Heart left ventricle (tissue), 13 donors: ENCODE data around the gene RAC3.

Experiments used
- POLR2A ChIP-seq, 2 donors: fragments of 450-650 bp; IDR thresholded peaks; one replicate each; pipeline ENCODE4 v1.6.1; 2017; ENCODE audit warnings: antibody characterized with exemption in 2 of 2, mild to moderate bottlenecking in 2 of 2, moderate library complexity in 2 of 2
- TF ChIP-seq, protein P1 (sequence below), 12 donors: fragments of 200-600 bp; sonication (generic) in 4 of 12; IDR thresholded peaks; one replicate each; pipeline versions ENCODE4 v1.5.0 to v1.8.0; 2018 to 2022; ENCODE audit warnings: antibody characterized with exemption in 12 of 12, mild to moderate bottlenecking in 5 of 12
- donor health status: ischemic (EF 13 %, LVEDD 7.1; RV severe dilation, severe dysfunction).
- donor health status: DM: no; HTN: yes; CAD: no.
- donor health status: DM: no; HTN: no; CAD: no.
- donor health status: ischemic (EF 25% LVEDD 6.9; RV normal size, moderate dysfunction).
- donor health status: ischemic (EF 25% LVEDD 5.7; RV mildly dilated, moderate dysfunction).
- donor health status: ischemic (EF 35%, LVEDD 5.7; RV mildly dilated, moderate dysfunction).
- donor health status: nonischemic (EF 11% LVEDD 7.7; RV severe dilation, severe dysfunction).
- donor health status: DM: yes; HTN: yes; CAD: no.
- donor health status: PGD.
- donor health status: ischemic (EF 29% LVEDD 5.4; RV normal size, mild dysfunction).
- donor health status: nonischemic (EF 23%, LVEDD 6.1; RV moderate dilation, normal function).

DNA sequence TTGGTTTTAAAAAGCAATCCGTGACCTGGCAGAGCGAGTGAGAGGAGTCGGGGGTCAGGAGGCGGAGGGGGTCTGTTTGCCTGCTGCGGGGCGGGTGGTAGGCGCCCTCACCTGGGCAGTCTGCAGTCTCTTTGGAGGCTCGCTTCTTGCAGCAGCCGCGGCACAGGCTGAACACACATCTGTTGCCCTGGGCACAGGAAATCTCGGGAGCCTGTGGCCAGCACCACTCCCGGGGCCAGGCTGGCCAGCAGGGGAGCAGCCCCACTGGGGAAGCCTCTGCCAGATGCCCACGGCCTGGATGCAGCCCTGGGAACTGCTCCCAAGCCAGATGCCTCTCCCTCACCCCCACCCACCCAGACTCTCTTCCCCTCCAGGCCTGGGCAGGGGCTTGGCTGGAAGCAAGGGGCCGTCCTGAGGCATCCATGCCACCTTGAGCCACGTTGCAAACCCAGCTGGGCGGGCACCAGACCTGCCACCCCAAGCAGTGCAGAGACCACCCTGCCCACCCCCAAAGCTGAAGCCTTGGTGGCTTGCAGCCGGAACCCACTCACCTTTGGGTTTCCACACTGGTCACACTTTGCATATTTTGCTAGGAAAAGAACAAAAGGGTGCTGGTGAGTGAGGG is 26.9 kb downstream of the RAC3 start:
- TF ChIP-seq, protein P1, sequence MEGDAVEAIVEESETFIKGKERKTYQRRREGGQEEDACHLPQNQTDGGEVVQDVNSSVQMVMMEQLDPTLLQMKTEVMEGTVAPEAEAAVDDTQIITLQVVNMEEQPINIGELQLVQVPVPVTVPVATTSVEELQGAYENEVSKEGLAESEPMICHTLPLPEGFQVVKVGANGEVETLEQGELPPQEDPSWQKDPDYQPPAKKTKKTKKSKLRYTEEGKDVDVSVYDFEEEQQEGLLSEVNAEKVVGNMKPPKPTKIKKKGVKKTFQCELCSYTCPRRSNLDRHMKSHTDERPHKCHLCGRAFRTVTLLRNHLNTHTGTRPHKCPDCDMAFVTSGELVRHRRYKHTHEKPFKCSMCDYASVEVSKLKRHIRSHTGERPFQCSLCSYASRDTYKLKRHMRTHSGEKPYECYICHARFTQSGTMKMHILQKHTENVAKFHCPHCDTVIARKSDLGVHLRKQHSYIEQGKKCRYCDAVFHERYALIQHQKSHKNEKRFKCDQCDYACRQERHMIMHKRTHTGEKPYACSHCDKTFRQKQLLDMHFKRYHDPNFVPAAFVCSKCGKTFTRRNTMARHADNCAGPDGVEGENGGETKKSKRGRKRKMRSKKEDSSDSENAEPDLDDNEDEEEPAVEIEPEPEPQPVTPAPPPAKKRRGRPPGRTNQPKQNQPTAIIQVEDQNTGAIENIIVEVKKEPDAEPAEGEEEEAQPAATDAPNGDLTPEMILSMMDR (IDR thresholded peaks at IDR 0.05), result no peak
- TF ChIP-seq POLR2A (IDR thresholded peaks at IDR 0.05), result no peak
